Measurements from ENCODE around the gene AMDHD1. TPM values are rescaled to one million over a fixed set of nuclear protein-coding genes. Genes with fewer than 3 reads are reported as not detected.

The AMDHD1 gene, protein sequence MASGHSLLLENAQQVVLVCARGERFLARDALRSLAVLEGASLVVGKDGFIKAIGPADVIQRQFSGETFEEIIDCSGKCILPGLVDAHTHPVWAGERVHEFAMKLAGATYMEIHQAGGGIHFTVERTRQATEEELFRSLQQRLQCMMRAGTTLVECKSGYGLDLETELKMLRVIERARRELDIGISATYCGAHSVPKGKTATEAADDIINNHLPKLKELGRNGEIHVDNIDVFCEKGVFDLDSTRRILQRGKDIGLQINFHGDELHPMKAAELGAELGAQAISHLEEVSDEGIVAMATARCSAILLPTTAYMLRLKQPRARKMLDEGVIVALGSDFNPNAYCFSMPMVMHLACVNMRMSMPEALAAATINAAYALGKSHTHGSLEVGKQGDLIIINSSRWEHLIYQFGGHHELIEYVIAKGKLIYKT
- total RNA-seq, result 1.6 TPM

DNA sequence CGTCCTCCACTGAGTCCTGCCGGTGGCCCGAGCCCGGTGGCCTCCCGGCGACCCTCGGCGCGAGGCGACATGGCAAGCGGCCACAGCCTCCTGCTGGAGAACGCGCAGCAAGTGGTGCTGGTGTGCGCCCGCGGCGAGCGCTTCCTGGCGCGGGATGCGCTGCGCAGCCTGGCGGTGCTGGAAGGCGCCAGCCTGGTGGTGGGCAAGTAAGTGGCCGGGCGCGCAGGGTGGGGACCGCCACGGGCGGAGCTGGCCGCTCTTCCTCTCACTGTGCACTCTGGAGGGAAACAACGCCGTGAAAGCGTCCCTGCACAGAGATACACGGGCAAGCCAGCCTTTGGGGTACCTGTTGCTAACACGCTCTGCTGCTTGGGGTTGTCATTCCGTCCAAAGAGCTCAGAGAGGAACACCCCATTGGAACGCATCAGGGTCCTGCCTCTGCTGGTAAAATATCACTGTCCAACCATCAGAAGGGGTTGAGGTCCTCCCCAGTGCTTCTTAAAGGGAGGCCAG, at the start of gene AMDHD1:
Gene AMDHD1, plus strand, starts transcription at position 2 of the 513 bp plus-strand sequence. Its CDS starts 68 bp downstream, at position 70.

DNA sequence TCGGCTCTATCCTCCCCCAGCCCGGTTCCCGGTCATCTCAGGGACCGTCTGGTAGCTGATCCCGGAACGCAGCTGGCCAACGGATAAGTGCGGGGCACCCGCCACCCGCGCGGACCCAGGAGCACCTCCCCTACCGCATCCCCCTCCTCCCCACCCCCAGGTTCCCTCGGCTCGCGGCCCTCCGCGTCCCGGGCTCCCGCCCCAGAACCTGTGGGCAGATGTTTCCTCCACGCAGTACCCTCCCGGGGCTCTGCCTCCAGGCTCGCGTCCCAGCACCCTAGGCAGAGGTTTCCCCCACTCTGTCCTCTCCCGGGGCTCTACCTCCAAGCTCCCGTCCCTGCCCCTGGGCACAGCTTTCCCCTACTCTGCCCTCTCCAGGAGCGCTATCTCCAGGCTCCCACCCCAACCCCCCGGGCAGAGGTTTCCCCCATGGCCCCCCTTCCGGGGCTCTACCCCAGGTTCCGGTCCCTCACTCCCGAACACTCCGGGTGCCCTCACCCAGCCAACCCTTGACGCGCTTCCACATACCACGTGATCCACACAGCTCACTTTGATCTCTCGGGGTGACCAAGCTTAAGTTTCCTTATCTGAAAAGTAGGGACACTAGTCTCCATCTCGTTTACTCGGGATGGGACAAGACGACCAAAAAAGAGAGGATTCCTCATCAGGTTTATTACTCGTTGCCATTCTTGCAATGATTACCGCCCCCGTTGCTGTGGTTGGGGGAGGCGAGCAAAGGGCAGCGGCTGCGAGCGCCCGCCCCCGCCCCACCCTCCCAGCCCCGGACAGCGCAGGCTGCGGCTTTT, 404 bp upstream of the AMDHD1 start, which contains the start of gene CCDC38:
Gene CCDC38, minus strand, starts transcription at position 91 of the 806 bp plus-strand sequence. CDS start 6,105 bp downstream, outside the sequence.

DNA sequence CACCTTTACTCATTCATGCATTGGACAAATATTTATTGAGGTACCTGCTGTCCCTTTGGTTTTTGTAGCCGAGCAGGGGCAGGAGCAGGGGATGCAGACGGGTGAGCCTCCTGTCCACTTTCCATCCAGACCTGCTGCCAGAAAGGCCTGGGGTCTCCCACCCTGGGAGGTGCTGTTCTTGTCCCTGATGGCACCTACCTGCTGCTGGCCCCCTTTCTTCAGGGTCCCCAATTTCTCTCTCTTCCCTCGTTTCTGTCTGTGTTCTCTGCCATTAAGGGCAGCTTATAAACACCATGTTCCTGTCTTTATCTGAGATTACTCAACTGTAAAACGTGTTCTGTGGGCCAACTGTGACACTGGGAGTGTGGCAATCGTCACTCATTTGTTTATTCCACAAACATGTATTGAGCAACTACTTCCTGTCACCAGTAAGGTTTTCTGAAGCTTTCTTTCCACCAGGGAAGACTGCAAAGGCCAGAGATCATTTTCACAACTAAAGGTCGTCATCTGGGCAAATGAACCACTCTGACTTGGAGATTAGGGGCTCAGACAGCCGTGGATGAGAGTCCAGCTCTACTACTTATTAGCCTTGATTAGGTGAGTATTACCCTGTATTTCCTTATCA, 53.0 kb downstream of the AMDHD1 start, which contains the start of gene HAL:
Gene HAL, minus strand, starts transcription at position 311 of the 625 bp plus-strand sequence. CDS start 434 bp downstream, outside the sequence.

Other genes with a start within 250 kb of the AMDHD1 start
- 16.4 TPM for gene NTN4, start 152.6 kb upstream of the AMDHD1 start, total RNA-seq
- 20.1 TPM for gene SNRPF, start 84.4 kb upstream of the AMDHD1 start, total RNA-seq
- not detected for gene CCDC38, start 717 bp upstream of the AMDHD1 start, total RNA-seq
- under 0.01 TPM for gene HAL, start 53.0 kb downstream of the AMDHD1 start, total RNA-seq
- gene LTA4H, start 92.3 kb downstream of the AMDHD1 start, total RNA-seq, result 43.6 TPM

Data from diencephalon (tissue), 1 donor.